22Rv1 (cell line): Measurements from ENCODE around the gene SLC27A5.

Experiments
- ZFX ChIP-seq: fragments of 450-650 bp; IDR thresholded peaks from 2 replicates; pipeline ENCODE4 v1.6.1; 2017; ENCODE audit warnings: antibody characterized with exemption, borderline replicate concordance
- TF ChIP-seq, protein P1 (sequence below): fragments of 450-650 bp; IDR thresholded peaks from 2 replicates; pipeline ENCODE4 v1.5.1; 2017; ENCODE audit warnings: mild to moderate bottlenecking

DNA sequence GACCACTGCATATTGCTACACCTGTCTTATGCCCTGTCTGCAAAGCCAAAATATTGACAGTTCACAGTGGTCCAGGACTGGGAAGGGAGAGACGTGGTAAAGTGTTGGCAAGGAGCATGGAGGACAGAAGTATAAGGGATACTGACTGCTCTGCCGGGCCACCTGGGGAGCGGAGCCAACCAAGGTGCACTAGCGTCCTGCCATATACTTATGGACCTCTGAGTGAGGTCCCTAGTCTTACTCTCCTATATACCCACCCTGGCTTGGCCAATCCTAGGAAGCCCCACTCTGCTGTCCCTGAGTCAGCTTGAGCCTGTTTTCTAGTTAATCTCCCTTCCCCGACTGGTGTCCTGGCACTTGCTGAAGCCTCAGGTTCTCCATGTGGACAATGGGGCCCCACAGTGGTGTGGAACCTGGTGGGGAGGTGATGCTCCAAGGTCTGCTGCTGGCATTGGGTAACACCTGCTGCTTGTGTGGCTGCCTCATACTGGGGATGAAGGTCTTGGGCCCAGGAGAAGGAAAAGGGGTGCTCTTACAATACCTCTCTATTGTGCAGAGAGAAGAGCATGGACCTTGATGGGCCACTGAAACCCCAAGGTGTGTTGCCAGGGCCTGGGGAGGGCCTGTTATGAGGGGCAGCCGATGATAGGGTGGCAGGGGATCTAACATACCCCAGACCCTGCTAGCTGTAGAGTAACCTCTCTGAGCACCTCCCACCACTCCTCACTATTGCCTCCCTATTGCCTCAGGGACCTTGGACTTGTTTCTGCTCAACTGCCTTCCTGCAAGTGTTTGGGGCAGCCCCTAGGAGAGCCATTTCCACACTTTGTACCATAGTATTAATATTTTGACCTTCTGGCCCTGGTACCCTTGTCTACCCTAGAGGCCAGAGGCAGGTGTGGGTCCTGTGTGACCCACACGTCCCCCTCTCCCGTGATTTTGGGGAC lies 25.3 kb upstream of the SLC27A5 start:
- TF ChIP-seq, protein P1, sequence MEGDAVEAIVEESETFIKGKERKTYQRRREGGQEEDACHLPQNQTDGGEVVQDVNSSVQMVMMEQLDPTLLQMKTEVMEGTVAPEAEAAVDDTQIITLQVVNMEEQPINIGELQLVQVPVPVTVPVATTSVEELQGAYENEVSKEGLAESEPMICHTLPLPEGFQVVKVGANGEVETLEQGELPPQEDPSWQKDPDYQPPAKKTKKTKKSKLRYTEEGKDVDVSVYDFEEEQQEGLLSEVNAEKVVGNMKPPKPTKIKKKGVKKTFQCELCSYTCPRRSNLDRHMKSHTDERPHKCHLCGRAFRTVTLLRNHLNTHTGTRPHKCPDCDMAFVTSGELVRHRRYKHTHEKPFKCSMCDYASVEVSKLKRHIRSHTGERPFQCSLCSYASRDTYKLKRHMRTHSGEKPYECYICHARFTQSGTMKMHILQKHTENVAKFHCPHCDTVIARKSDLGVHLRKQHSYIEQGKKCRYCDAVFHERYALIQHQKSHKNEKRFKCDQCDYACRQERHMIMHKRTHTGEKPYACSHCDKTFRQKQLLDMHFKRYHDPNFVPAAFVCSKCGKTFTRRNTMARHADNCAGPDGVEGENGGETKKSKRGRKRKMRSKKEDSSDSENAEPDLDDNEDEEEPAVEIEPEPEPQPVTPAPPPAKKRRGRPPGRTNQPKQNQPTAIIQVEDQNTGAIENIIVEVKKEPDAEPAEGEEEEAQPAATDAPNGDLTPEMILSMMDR = no peak
- TF ChIP-seq ZFX = no peak
